K562 (cell line): ENCODE measurements around the gene ERMARD. TPM values are rescaled to one million over a fixed set of nuclear protein-coding genes. Genes with fewer than 3 reads are reported as not detected.

Experiments used
- ATF7 ChIP-seq: fragments of 450-650 bp; IDR thresholded peaks from 2 replicates; pipeline ENCODE4 v1.7.1; 2014; ENCODE audit warnings: mild to moderate bottlenecking, moderate library complexity
- DNMT1 ChIP-seq: fragments of 450-650 bp; IDR thresholded peaks from 2 replicates; pipeline ENCODE4 v1.6.1; 2016; ENCODE audit warnings: antibody characterized with exemption, mild to moderate bottlenecking
- HCFC1 ChIP-seq: IDR thresholded peaks from 2 replicates; pipeline ENCODE4 v1.6.1; 2012; ENCODE audit warnings: low read depth, low read length, improper control_type of control experiment
- HNRNPL ChIP-seq: fragments of 200-400 bp; formaldehyde crosslinking; IDR thresholded peaks from 2 replicates; pipeline ENCODE4 v1.6.1; 2017; ENCODE audit warnings: low read depth, mild to moderate bottlenecking, low read length
- KDM2B ChIP-seq: fragments of 250-450 bp; sonication (Bioruptor Pico); IDR thresholded peaks from 2 replicates; pipeline ENCODE4 v1.8.0; 2021; ENCODE audit warnings: mild to moderate bottlenecking, moderate library complexity
- KLF10 ChIP-seq: fragments of 250-450 bp; sonication (Bioruptor Pico); IDR thresholded peaks from 2 replicates; pipeline ENCODE4 v1.6.1; 2021; ENCODE audit warnings: matching md5 sums
- MTF1 ChIP-seq: fragments of 250-450 bp; sonication (Bioruptor Pico); IDR thresholded peaks from 2 replicates; pipeline ENCODE4 v1.9.0; 2021; ENCODE audit warnings: moderate library complexity, mild to moderate bottlenecking, inconsistent platforms, borderline replicate concordance
- POLR3A ChIP-seq: IDR thresholded peaks from 2 replicates; pipeline ENCODE4 v1.6.1; 2011; ENCODE audit warnings: borderline replicate concordance, mild to moderate bottlenecking, moderate library complexity; ENCODE audit not compliant: insufficient read length, insufficient read depth; ENCODE audit errors: extremely low read depth
- RCOR1 ChIP-seq, 2 experiments: IDR thresholded peaks; 2 replicates each; pipeline ENCODE4 v1.6.1; 2012; ENCODE audit warnings: low read depth in 2 of 2, low read length in 2 of 2, borderline replicate concordance in 1 of 2, improper control_type of control experiment in 1 of 2
- SIN3B ChIP-seq: fragments of 450-650 bp; IDR thresholded peaks from 2 replicates; pipeline ENCODE4 v1.6.1; 2017; ENCODE audit warnings: low read depth, mild to moderate bottlenecking, moderate library complexity
- TBP ChIP-seq: optimal IDR thresholded peaks from 2 replicates; pipeline ENCODE3; 2011; ENCODE audit warnings: low read depth, low read length, improper control_type of control experiment
- ZBTB1 ChIP-seq: sonication (generic); formaldehyde crosslinking; IDR thresholded peaks from 2 replicates; pipeline ENCODE4 v1.8.1; 2023; ENCODE audit warnings: missing genetic modification reagents, low read depth, mild to moderate bottlenecking, borderline replicate concordance
- polyA plus RNA-seq, 8 experiments: library from polyadenylated mRNA; depleted of rRNA in 4 of 8; stranded (reverse) in 5 of 8; unstranded in 3 of 8; fragments of >200 nt; fragmentation: Nextera tagmentation in 2 of 8; fragmentation: Illumina TruSeq in 1 of 8; extraction: Ambion mirVana in 2 of 8; extraction: Trizol in 1 of 8; gene quantifications; 2 replicates each; pipeline versions ENCODE4 v1.2.1 to v1.2.3, GENCODE V29; 2011 to 2014; ENCODE audit warnings: inconsistent platforms in 1 of 8, missing spikeins in 1 of 8
- total RNA-seq, 7 experiments: library from RNA; depleted of rRNA in 6 of 7; stranded (reverse); fragments of >200 nt in 6 of 7; fragmentation: Illumina TruSeq in 2 of 7; extraction: Trizol in 2 of 7; gene quantifications; 2 replicates each; pipeline versions ENCODE4 v1.2.1 to v1.2.3, GENCODE V29; 2011 to 2021; ENCODE audit warnings: low replicate concordance in 1 of 7
- TF ChIP-seq, protein P1 (sequence below): sonication (generic); formaldehyde crosslinking; IDR thresholded peaks from 2 replicates; pipeline ENCODE4 v1.8.0; 2022; ENCODE audit warnings: mild to moderate bottlenecking, missing genetic modification reagents, borderline replicate concordance
- TF ChIP-seq, protein P2 (sequence below): fragments of 250-450 bp; sonication (Bioruptor Pico); IDR thresholded peaks from 2 replicates; pipeline ENCODE4 v1.4.0; 2020; ENCODE audit warnings: mild to moderate bottlenecking, moderate library complexity
- TF ChIP-seq, protein P3 (sequence below): sonication (generic); formaldehyde crosslinking; IDR thresholded peaks from 2 replicates; pipeline ENCODE4 v1.8.1; 2023; ENCODE audit warnings: mild to moderate bottlenecking, missing genetic modification reagents, moderate library complexity
- TF ChIP-seq, protein P4 (sequence below): sonication (generic); formaldehyde crosslinking; IDR thresholded peaks from 2 replicates; pipeline ENCODE4 v1.5.0; 2020; ENCODE audit warnings: missing genetic modification reagents

Gene ERMARD
- total and polyA plus RNA-seq, 9 of the 15 experiments (the other 6 are each of a cell fraction or from before 2014, with no cell fraction given): 14.5 to 68.6 (median 27.7) TPM

DNA sequence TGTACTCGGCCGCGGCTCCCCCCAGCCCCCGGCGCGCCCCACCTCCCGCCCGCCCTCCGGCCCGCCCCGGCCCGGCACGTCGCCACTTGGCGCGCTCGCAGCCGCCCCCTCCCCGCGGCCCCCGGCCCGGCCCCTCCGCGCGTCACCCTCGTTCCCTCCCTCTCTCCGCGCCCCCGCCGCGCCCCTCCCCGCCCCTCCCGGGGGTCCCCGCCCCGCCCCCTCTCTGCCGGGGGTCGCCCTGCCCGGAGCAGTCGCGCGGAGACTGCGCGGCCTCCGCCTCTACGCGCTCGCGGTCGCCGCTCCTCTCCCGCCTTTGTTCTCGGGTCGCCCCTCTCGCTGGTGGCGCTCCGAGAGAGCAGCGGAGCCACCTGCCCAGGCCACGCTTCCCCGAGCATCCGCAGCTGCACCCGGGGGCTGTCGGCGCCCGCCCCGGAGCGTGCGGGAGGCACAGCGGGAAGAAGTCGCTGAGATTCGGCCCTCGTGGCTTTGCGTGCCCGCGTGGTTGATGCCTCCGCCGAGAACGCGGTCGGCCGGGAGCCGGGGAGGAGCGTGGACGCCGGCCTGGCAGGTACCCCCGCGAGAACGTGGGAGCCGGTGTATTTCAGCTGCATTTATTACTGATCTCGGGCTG, 26.8 kb upstream of the ERMARD start, which contains the start of gene PHF10 (continued):
- TF ChIP-seq, protein P1, sequence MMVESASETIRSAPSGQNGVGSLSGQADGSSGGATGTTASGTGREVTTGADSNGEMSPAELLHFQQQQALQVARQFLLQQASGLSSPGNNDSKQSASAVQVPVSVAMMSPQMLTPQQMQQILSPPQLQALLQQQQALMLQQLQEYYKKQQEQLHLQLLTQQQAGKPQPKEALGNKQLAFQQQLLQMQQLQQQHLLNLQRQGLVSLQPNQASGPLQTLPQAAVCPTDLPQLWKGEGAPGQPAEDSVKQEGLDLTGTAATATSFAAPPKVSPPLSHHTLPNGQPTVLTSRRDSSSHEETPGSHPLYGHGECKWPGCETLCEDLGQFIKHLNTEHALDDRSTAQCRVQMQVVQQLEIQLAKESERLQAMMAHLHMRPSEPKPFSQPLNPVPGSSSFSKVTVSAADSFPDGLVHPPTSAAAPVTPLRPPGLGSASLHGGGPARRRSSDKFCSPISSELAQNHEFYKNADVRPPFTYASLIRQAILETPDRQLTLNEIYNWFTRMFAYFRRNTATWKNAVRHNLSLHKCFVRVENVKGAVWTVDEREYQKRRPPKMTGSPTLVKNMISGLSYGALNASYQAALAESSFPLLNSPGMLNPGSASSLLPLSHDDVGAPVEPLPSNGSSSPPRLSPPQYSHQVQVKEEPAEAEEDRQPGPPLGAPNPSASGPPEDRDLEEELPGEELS (CRISPR knock-in tag): no peak
- TF ChIP-seq POLR3A (no peak), DNMT1 (no peak), HNRNPL (peak; percentile 75), ZBTB1 (peak; percentile 84; the same call in 1 of the 2 replicates), TBP (peak; percentile 38), MTF1 (no peak), RCOR1 (IDR thresholded peaks at IDR 0.05; ENCODE audit: borderline replicate concordance in 1 of 2, low read depth in 2 of 2, low read length in 2 of 2) (no peak), KDM2B (peak; percentile 83; the same call in 1 of the 2 replicates), KLF10 (CRISPR knock-in tag) (no peak), SIN3B (no peak), HCFC1 (no peak), ATF7 (no peak)
- TF ChIP-seq, protein P2, sequence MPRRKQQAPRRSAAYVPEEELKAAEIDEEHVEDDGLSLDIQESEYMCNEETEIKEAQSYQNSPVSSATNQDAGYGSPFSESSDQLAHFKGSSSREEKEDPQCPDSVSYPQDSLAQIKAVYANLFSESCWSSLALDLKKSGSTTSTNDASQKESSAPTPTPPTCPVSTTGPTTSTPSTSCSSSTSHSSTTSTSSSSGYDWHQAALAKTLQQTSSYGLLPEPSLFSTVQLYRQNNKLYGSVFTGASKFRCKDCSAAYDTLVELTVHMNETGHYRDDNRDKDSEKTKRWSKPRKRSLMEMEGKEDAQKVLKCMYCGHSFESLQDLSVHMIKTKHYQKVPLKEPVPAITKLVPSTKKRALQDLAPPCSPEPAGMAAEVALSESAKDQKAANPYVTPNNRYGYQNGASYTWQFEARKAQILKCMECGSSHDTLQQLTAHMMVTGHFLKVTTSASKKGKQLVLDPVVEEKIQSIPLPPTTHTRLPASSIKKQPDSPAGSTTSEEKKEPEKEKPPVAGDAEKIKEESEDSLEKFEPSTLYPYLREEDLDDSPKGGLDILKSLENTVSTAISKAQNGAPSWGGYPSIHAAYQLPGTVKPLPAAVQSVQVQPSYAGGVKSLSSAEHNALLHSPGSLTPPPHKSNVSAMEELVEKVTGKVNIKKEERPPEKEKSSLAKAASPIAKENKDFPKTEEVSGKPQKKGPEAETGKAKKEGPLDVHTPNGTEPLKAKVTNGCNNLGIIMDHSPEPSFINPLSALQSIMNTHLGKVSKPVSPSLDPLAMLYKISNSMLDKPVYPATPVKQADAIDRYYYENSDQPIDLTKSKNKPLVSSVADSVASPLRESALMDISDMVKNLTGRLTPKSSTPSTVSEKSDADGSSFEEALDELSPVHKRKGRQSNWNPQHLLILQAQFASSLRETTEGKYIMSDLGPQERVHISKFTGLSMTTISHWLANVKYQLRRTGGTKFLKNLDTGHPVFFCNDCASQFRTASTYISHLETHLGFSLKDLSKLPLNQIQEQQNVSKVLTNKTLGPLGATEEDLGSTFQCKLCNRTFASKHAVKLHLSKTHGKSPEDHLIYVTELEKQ (CRISPR knock-in tag): no peak
- TF ChIP-seq, protein P3, sequence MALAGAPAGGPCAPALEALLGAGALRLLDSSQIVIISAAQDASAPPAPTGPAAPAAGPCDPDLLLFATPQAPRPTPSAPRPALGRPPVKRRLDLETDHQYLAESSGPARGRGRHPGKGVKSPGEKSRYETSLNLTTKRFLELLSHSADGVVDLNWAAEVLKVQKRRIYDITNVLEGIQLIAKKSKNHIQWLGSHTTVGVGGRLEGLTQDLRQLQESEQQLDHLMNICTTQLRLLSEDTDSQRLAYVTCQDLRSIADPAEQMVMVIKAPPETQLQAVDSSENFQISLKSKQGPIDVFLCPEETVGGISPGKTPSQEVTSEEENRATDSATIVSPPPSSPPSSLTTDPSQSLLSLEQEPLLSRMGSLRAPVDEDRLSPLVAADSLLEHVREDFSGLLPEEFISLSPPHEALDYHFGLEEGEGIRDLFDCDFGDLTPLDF (CRISPR knock-in tag): peak; percentile 85; the same call in 1 of the 2 replicates
- TF ChIP-seq, protein P4, sequence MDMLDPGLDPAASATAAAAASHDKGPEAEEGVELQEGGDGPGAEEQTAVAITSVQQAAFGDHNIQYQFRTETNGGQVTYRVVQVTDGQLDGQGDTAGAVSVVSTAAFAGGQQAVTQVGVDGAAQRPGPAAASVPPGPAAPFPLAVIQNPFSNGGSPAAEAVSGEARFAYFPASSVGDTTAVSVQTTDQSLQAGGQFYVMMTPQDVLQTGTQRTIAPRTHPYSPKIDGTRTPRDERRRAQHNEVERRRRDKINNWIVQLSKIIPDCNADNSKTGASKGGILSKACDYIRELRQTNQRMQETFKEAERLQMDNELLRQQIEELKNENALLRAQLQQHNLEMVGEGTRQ (CRISPR knock-in tag): no peak
